HCT116 (cell line): Measurements from ENCODE around the gene SUCNR1. TPM values are rescaled to one million over a fixed set of nuclear protein-coding genes. Genes with fewer than 3 reads are reported as not detected.

ENCODE experiments used
- ATAC-seq: fragments of 200-7000 bp; cut with Tn5 transposase; 2 replicates; pipeline ENCODE4 v1.9.1; 2020; ENCODE audit warnings: mild to moderate bottlenecking, moderate library complexity
- BruUV-seq: library from RNA; stranded (reverse); fragments of 400-500 nt; replicated peaks from 2 replicates; lab custom pipeline; 2021; lab: Mats Ljungman, UMichigan
- CTCF ChIA-PET: fragments of 300-600 bp; sonication (Branson Sonifier 250); formaldehyde crosslinking; loops from one replicate; lab custom pipeline; 2021; ENCODE audit warnings: antibody characterized with exemption; lab: Charles Lee
- POLR2A ChIA-PET: fragments of 300-600, 350-600 bp; sonication (Branson Sonifier 250); formaldehyde crosslinking; loops from one replicate; lab custom pipeline; 2021; ENCODE audit warnings: antibody characterized with exemption; lab: Charles Lee
- RAD21 ChIA-PET, 2 experiments: fragments of 300-600 bp; sonication (Branson Sonifier 250); formaldehyde crosslinking; loops; one replicate each; lab custom pipeline; 2023; ENCODE audit warnings: low total read pairs in 2 of 2; ENCODE audit not compliant: uncharacterized antibody in 2 of 2, unreplicated experiment in 2 of 2, low non-redundant PET in 1 of 2; lab: Charles Lee
- DNase-seq: peaks from one replicate; pipeline ENCODE4 v3.0.0-alpha.2; 2010; ENCODE audit warnings: low read depth, low spot score
- H2AFZ ChIP-seq: fragments of 200-600 bp; shearing (Covaris generic), sonication (generic); 2 replicates; pipeline ENCODE4 v1.6.1; 2017; ENCODE audit warnings: low read depth, mixed run types, mixed read lengths, antibody characterized with exemption, low read length; ENCODE audit not compliant: poor library complexity, severe bottlenecking
- H3K27ac ChIP-seq: 2 replicates; pipeline ENCODE4 v1.5.1; 2012; ENCODE audit warnings: low read depth, low read length
- H3K27me3 ChIP-seq: fragments of 200-600 bp; sonication (generic); 2 replicates; pipeline ENCODE4 v1.6.1; 2016; ENCODE audit warnings: mixed run types, low read length, mixed read lengths; ENCODE audit not compliant: insufficient read depth
- H3K36me3 ChIP-seq, 2 experiments: fragments of 200-500 bp in 1 of 2; fragments of 200-600 bp in 1 of 2; sonication (Bioruptor generic) in 1 of 2; sonication (generic) in 1 of 2; 2 replicates each; pipeline versions ENCODE4 v1.5.1 to v1.6.1; 2014 to 2016; ENCODE audit warnings: low read length in 2 of 2, inconsistent platforms in 1 of 2, mixed read lengths in 1 of 2, mixed run types in 1 of 2; ENCODE audit not compliant: insufficient read depth in 2 of 2, control insufficient read depth in 1 of 2
- H3K4me1 ChIP-seq, 2 experiments: fragments of 200-600 bp in 1 of 2; sonication (generic) in 1 of 2; 2 replicates each; pipeline versions ENCODE4 v1.5.1 to v1.6.1; 2012 to 2017; ENCODE audit warnings: low read length in 2 of 2, inconsistent platforms in 1 of 2, mild to moderate bottlenecking in 1 of 2, mixed read lengths in 1 of 2, mixed run types in 1 of 2, moderate library complexity in 1 of 2; ENCODE audit not compliant: insufficient read depth in 2 of 2, control insufficient read depth in 1 of 2
- H3K4me2 ChIP-seq: fragments of 200-600 bp; sonication (generic); 2 replicates; pipeline ENCODE4 v1.6.1; 2017; ENCODE audit warnings: mixed run types, low read length, mixed read lengths
- H3K4me3 ChIP-seq, 2 experiments: fragments of 200-600 bp in 1 of 2; sonication (generic) in 1 of 2; replicated peaks in 1 of 2; 2 replicates each; pipeline ENCODE4 v1.5.1; 2011 to 2016; ENCODE audit warnings: low read length in 2 of 2, control low read depth in 1 of 2, low read depth in 1 of 2, mild to moderate bottlenecking in 1 of 2, mixed read lengths in 1 of 2, mixed run types in 1 of 2
- H3K79me2 ChIP-seq: fragments of 200-600 bp; sonication (generic); 2 replicates; pipeline ENCODE4 v1.6.1; 2017; ENCODE audit warnings: mild to moderate bottlenecking, mixed run types, low read length, moderate library complexity, mixed read lengths; ENCODE audit not compliant: insufficient read depth
- H3K9ac ChIP-seq: fragments of 200-600 bp; sonication (generic); 2 replicates; pipeline ENCODE4 v1.6.1; 2016; ENCODE audit warnings: low read length, mixed read lengths
- H3K9me2 ChIP-seq: fragments of 200-600 bp; sonication (generic), shearing (Covaris generic); 2 replicates; pipeline ENCODE4 v1.6.1; 2017; ENCODE audit warnings: mixed run types, mild to moderate bottlenecking, moderate library complexity; ENCODE audit not compliant: insufficient read depth
- H3K9me3 ChIP-seq, 2 experiments: fragments of 200-500 bp in 1 of 2; fragments of 200-600 bp in 1 of 2; sonication (Bioruptor generic) in 1 of 2; sonication (generic) in 1 of 2; 2 replicates each; pipeline ENCODE4 v1.6.1; 2014 to 2017; ENCODE audit warnings: low read length in 2 of 2, mixed read lengths in 2 of 2, inconsistent platforms in 1 of 2, low read depth in 1 of 2, mild to moderate bottlenecking in 1 of 2, mixed run types in 1 of 2, moderate library complexity in 1 of 2; ENCODE audit not compliant: control insufficient read depth in 1 of 2, insufficient read depth in 1 of 2
- H4K20me1 ChIP-seq: fragments of 200-600 bp; sonication (generic), shearing (Covaris generic); 2 replicates; pipeline ENCODE4 v1.6.1; 2017; ENCODE audit warnings: mixed run types, mild to moderate bottlenecking, moderate library complexity; ENCODE audit not compliant: insufficient read depth
- CBX3 ChIP-seq: IDR thresholded peaks from 2 replicates; pipeline ENCODE4 v1.6.1; 2012; ENCODE audit warnings: low read depth
- EGR1 ChIP-seq: IDR thresholded peaks from 2 replicates; pipeline ENCODE4 v1.6.1; 2012; ENCODE audit warnings: low read depth
- ELF1 ChIP-seq: IDR thresholded peaks from 2 replicates; pipeline ENCODE4 v1.6.1; 2012; ENCODE audit warnings: low read depth, borderline replicate concordance
- EZH2 ChIP-seq: fragments of 200-600 bp; sonication (generic); IDR thresholded peaks from 2 replicates; pipeline ENCODE4 v1.6.1; 2017; ENCODE audit warnings: antibody characterized with exemption, mixed run types
- EZH2phosphoT487 ChIP-seq: fragments of 200-600 bp; IDR thresholded peaks from 2 replicates; pipeline ENCODE4 v1.6.1; 2018; ENCODE audit warnings: antibody characterized with exemption, borderline replicate concordance
- JUND ChIP-seq: IDR thresholded peaks from 2 replicates; pipeline ENCODE4 v1.6.1; 2012
- MAX ChIP-seq: IDR thresholded peaks from 2 replicates; pipeline ENCODE4 v1.6.1; 2012
- POLR2A ChIP-seq: IDR thresholded peaks from 2 replicates; pipeline ENCODE4 v1.7.0; 2011; ENCODE audit warnings: borderline replicate concordance; ENCODE audit not compliant: insufficient read depth, insufficient read length; ENCODE audit errors: extremely low read depth
- POLR2AphosphoS5 ChIP-seq: IDR thresholded peaks from 2 replicates; pipeline ENCODE4 v1.6.1; 2011; ENCODE audit warnings: mild to moderate bottlenecking, low read depth, low read length, moderate library complexity
- RAD21 ChIP-seq: IDR thresholded peaks from 2 replicates; pipeline ENCODE4 v1.6.1; 2012; ENCODE audit warnings: low read depth, mild to moderate bottlenecking
- REST ChIP-seq: IDR thresholded peaks from 2 replicates; pipeline ENCODE4 v1.6.1; 2012; ENCODE audit warnings: low read depth
- SIN3A ChIP-seq: IDR thresholded peaks from 2 replicates; pipeline ENCODE4 v1.6.1; 2012; ENCODE audit warnings: low read depth
- SP1 ChIP-seq: IDR thresholded peaks from 2 replicates; pipeline ENCODE4 v1.6.1; 2012; ENCODE audit warnings: low read depth
- SRF ChIP-seq: IDR thresholded peaks from 2 replicates; pipeline ENCODE4 v1.6.1; 2012; ENCODE audit warnings: low read depth
- TCF7L2 ChIP-seq: IDR thresholded peaks from 2 replicates; pipeline ENCODE4 v1.7.0; 2011; ENCODE audit warnings: borderline replicate concordance, inconsistent platforms; ENCODE audit not compliant: insufficient read depth, insufficient read length; ENCODE audit errors: extremely low read depth
- ZFX ChIP-seq: fragments of 450-650 bp; IDR thresholded peaks from 2 replicates; pipeline ENCODE4 v1.6.1; 2017
- ZNF274 ChIP-seq: fragments of 200-500 bp; sonication (Bioruptor generic); IDR thresholded peaks from 2 replicates; pipeline ENCODE4 v1.6.1; 2014; ENCODE audit warnings: mild to moderate bottlenecking, low read depth, low read length, inconsistent platforms
- intact Hi-C: fragments of 100-400 bp; cut with micrococcal nuclease; formaldehyde crosslinking; loops from 2 replicates; pipeline ENCODE4 v1.10.0; 2022
- total RNA-seq: library from RNA; stranded (reverse); gene quantifications from one replicate; pipeline ENCODE4 v1.2.1, GENCODE V29; 2021; ENCODE audit not compliant: unreplicated experiment
- TF ChIP-seq, protein P1 (sequence below): IDR thresholded peaks from 2 replicates; pipeline ENCODE4 v1.6.1; 2012
- TF ChIP-seq, protein P2 (sequence below): IDR thresholded peaks from 2 replicates; pipeline ENCODE4 v1.6.1; 2011; ENCODE audit warnings: mild to moderate bottlenecking, low read length, moderate library complexity; ENCODE audit not compliant: insufficient replicate concordance; ENCODE audit errors: extremely low read depth
- TF ChIP-seq, protein P3 (sequence below), 3 experiments: fragments of 200-600 bp in 1 of 3; sonication (generic) in 1 of 3; IDR thresholded peaks in 2 of 3; conservative IDR thresholded peaks in 1 of 3; 2 replicates each; pipeline ENCODE4 v1.5.1; 2012 to 2017; ENCODE audit warnings: low read depth in 2 of 3, low read length in 2 of 3, antibody characterized with exemption in 1 of 3, borderline replicate concordance in 1 of 3, control low read depth in 1 of 3, mild to moderate bottlenecking in 1 of 3, mixed read lengths in 1 of 3, mixed run types in 1 of 3, moderate library complexity in 1 of 3; ENCODE audit not compliant: insufficient read depth in 1 of 3

SUCNR1 gene
- total RNA-seq, 1 experiment from 2014 or later, result 0.17 TPM

GRCh38 chr3:151923901-151924300, 50.5 kb downstream of the SUCNR1 start:
- peaks cover 7 to 25% of the 10 kb centered on the region in 2 experiments; a peak in 2 of 4 replicates for H3K4me1 ChIP-seq
- H3K79me2 ChIP-seq, result no peaks in the 10 kb centered on the region
- no peaks in the 10 kb centered on the region for H4K20me1 ChIP-seq
- no peaks in the 10 kb centered on the region for H3K9me3 ChIP-seq
- H3K9ac ChIP-seq, result no peak overlapping the region
- RAD21 ChIA-PET, result no interaction called here
- CTCF ChIA-PET, result no interaction called here
- H2AFZ ChIP-seq, result no peak overlapping the region
- H3K9me2 ChIP-seq, result no peaks in the 10 kb centered on the region
- BruUV-seq, result no TSS peak
- no peak overlapping the region for H3K4me2 ChIP-seq
- no peak overlapping the region for H3K27ac ChIP-seq
- H3K27me3 ChIP-seq, result no peaks in the 10 kb centered on the region
- no peak overlapping the region for H3K4me3 ChIP-seq
- no peaks in the 10 kb centered on the region for H3K36me3 ChIP-seq
- DNase-seq, result no peak
- intact Hi-C loops, result no loop called here
- no peak for TF ChIP-seq EZH2
- TF ChIP-seq REST, result no peak
- TF ChIP-seq CBX3, result no peak
- no peak for TF ChIP-seq RAD21
- no peak for TF ChIP-seq JUND
- TF ChIP-seq ZFX, result no peak
- no peak for TF ChIP-seq MAX
- no peak for TF ChIP-seq POLR2A
- no peak for TF ChIP-seq TCF7L2
- TF ChIP-seq ELF1, result no peak
- TF ChIP-seq, protein P1, sequence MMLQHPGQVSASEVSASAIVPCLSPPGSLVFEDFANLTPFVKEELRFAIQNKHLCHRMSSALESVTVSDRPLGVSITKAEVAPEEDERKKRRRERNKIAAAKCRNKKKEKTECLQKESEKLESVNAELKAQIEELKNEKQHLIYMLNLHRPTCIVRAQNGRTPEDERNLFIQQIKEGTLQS, result no peak
- no peak for TF ChIP-seq SIN3A
- no peak for TF ChIP-seq SRF
- TF ChIP-seq, protein P2, sequence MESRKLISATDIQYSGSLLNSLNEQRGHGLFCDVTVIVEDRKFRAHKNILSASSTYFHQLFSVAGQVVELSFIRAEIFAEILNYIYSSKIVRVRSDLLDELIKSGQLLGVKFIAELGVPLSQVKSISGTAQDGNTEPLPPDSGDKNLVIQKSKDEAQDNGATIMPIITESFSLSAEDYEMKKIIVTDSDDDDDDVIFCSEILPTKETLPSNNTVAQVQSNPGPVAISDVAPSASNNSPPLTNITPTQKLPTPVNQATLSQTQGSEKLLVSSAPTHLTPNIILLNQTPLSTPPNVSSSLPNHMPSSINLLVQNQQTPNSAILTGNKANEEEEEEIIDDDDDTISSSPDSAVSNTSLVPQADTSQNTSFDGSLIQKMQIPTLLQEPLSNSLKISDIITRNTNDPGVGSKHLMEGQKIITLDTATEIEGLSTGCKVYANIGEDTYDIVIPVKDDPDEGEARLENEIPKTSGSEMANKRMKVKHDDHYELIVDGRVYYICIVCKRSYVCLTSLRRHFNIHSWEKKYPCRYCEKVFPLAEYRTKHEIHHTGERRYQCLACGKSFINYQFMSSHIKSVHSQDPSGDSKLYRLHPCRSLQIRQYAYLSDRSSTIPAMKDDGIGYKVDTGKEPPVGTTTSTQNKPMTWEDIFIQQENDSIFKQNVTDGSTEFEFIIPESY, result no peak
- TF ChIP-seq, protein P3, sequence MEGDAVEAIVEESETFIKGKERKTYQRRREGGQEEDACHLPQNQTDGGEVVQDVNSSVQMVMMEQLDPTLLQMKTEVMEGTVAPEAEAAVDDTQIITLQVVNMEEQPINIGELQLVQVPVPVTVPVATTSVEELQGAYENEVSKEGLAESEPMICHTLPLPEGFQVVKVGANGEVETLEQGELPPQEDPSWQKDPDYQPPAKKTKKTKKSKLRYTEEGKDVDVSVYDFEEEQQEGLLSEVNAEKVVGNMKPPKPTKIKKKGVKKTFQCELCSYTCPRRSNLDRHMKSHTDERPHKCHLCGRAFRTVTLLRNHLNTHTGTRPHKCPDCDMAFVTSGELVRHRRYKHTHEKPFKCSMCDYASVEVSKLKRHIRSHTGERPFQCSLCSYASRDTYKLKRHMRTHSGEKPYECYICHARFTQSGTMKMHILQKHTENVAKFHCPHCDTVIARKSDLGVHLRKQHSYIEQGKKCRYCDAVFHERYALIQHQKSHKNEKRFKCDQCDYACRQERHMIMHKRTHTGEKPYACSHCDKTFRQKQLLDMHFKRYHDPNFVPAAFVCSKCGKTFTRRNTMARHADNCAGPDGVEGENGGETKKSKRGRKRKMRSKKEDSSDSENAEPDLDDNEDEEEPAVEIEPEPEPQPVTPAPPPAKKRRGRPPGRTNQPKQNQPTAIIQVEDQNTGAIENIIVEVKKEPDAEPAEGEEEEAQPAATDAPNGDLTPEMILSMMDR (IDR thresholded peaks at IDR 0.05 in 2 of 3, conservative IDR thresholded peaks at IDR 0.05 in 1 of 3; ENCODE audit: borderline replicate concordance in 1 of 3, insufficient read depth in 1 of 3, low read depth in 2 of 3, low read length in 2 of 3), result no peak
- no peak for TF ChIP-seq EGR1
- no peak for TF ChIP-seq EZH2phosphoT487
- no peak for TF ChIP-seq ZNF274
- no peak for TF ChIP-seq POLR2AphosphoS5
- no peak for TF ChIP-seq SP1
- TF ChIP-seq, all 23 proteins: peak for 0
- no peak for ATAC-seq
- POLR2A ChIA-PET, result no interaction called here
